ENCODE results near the gene OR56A5.

OR56A5 gene

GRCh38 chr11:5932671-5933070 is 35.6 kb downstream of the OR56A5 start:
- H3K27ac ChIP-seq = no peak overlapping the region
- no peak for TF ChIP-seq CTCF (conservative IDR thresholded peaks at IDR 0.05)

GRCh38 chr11:5931061-5931460 is 37.2 kb downstream of the OR56A5 start:
- TF ChIP-seq CTCF (conservative IDR thresholded peaks at IDR 0.05) = no peak
- no peak overlapping the region for H3K27ac ChIP-seq

GRCh38 chr11:5930614-5931013 is 37.7 kb downstream of the OR56A5 start:
- TF ChIP-seq CTCF (conservative IDR thresholded peaks at IDR 0.05) = no peak

GRCh38 chr11:5929571-5930368 is 38.5 kb downstream of the OR56A5 start:
- H3K27ac ChIP-seq = no peak overlapping the region
- TF ChIP-seq CTCF (conservative IDR thresholded peaks at IDR 0.05) = no peak

More at GRCh38 chr11:5930614-5931013, 37.7 kb downstream of the OR56A5 start:
- no peak overlapping the region for H3K27ac ChIP-seq

GRCh38 chr11:5928811-5929210 is 39.5 kb downstream of the OR56A5 start:
- no peak for TF ChIP-seq CTCF (conservative IDR thresholded peaks at IDR 0.05)
- no peak overlapping the region for H3K27ac ChIP-seq

GRCh38 chr11:5928271-5928670 is 40.0 kb downstream of the OR56A5 start:
- H3K27ac ChIP-seq = no peak overlapping the region
- no peak for TF ChIP-seq CTCF (conservative IDR thresholded peaks at IDR 0.05)

- H3K27ac ChIP-seq = no peak overlapping the region
- TF ChIP-seq CTCF (conservative IDR thresholded peaks at IDR 0.05) = no peak
Observed at GRCh38 chr11:5923794-5924193, 44.5 kb downstream of the OR56A5 start.

Data from VCaP (cell line).